Thoracic aorta (tissue), 2 donors: ENCODE measurements around the gene OR5W2. TPM values are rescaled to one million over a fixed set of nuclear protein-coding genes. Genes with fewer than 3 reads are reported as not detected.
"Not testable (repeated sequence)": the region's sequence is repeated elsewhere in the genome, so short reads cannot be mapped to it uniquely, and the experiment has no call there.

Experiments
- ATAC-seq: fragments of 150-250 bp; one replicate; pipeline ENCODE4 v1.8.0; 2017; ENCODE audit warnings: low read depth; ENCODE audit not compliant: insufficient number of reproducible peaks, low FRiP score
- DNase-seq: peaks from one replicate; pipeline ENCODE4 v3.0.0-alpha.2; 2020; ENCODE audit warnings: low spot score
- H3K27ac ChIP-seq, 2 donors: fragments of 200-600 bp; sonication (generic); 1 replicate in 1 of 2; 2 replicates in 1 of 2; pipeline ENCODE4 v1.5.1; 2016; ENCODE audit warnings: mild to moderate bottlenecking in 2 of 2, moderate library complexity in 2 of 2
- H3K27me3 ChIP-seq: fragments of 200-600 bp; sonication (generic); replicated peaks from 2 replicates; pipeline ENCODE4 v1.6.0; 2016; ENCODE audit warnings: mild to moderate bottlenecking; ENCODE audit not compliant: insufficient read depth
- H3K36me3 ChIP-seq: fragments of 200-600 bp; sonication (generic); one replicate; pipeline ENCODE4 v1.5.1; 2016
- H3K4me1 ChIP-seq, 2 donors: fragments of 200-600 bp; sonication (generic); 1 replicate in 1 of 2; 2 replicates in 1 of 2; pipeline versions ENCODE4 v1.5.1 to v1.6.0; 2016; ENCODE audit warnings: low read depth in 2 of 2, mild to moderate bottlenecking in 1 of 2; ENCODE audit not compliant: control insufficient read depth in 1 of 2
- H3K4me3 ChIP-seq: fragments of 200-600 bp; sonication (generic); 2 replicates; pipeline ENCODE4 v1.5.1; 2016; ENCODE audit warnings: mild to moderate bottlenecking
- H3K9me3 ChIP-seq: fragments of 200-600 bp; sonication (generic); 2 replicates; pipeline ENCODE4 v1.5.1; 2016
- total RNA-seq, 2 donors: library from RNA; depleted of rRNA; stranded (reverse); fragments of >200 nt; gene quantifications; one replicate each; pipeline versions ENCODE4 v1.1.0 to v1.2.3, GENCODE V29; 2016
- TF ChIP-seq, protein P1 (sequence below): fragments of 200-600 bp; sonication (generic); IDR thresholded peaks from one replicate; pipeline ENCODE4 v1.5.1; 2019; ENCODE audit warnings: antibody characterized with exemption

The OR5W2 gene
- total RNA-seq, 2 donors from 2014 or later = not detected

DNA sequence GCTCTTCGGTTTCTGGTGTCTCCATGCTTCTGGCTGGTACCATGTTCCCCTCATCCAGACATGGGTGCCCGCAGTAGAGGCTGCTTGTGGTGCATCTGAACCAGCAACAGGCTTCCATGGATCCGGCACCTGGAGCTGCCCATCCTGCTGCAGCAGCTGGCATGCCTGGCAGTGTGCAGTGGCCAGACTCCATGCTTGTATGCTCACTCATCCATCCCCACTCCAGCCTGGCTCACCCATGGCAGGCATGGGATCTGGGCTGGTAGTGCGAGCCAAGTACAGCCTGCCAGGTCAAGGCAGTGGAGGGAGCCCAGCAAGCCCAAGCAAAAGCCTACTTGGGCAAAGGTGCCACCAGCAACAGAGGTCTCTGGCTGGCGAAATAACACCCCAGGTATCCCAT is 6.2 kb upstream of the OR5W2 start:
- DNase-seq (no peak), ATAC-seq (no peak)
- Histone ChIP-seq H3K27ac (no peak overlapping the region), H3K9me3 (no peaks in the 10 kb centered on the region), H3K4me3 (no peak overlapping the region), H3K27me3 (no peaks in the 10 kb centered on the region), H3K36me3 (no peaks in the 10 kb centered on the region), H3K4me1 (no peaks in the 10 kb centered on the region)
- TF ChIP-seq, protein P1, sequence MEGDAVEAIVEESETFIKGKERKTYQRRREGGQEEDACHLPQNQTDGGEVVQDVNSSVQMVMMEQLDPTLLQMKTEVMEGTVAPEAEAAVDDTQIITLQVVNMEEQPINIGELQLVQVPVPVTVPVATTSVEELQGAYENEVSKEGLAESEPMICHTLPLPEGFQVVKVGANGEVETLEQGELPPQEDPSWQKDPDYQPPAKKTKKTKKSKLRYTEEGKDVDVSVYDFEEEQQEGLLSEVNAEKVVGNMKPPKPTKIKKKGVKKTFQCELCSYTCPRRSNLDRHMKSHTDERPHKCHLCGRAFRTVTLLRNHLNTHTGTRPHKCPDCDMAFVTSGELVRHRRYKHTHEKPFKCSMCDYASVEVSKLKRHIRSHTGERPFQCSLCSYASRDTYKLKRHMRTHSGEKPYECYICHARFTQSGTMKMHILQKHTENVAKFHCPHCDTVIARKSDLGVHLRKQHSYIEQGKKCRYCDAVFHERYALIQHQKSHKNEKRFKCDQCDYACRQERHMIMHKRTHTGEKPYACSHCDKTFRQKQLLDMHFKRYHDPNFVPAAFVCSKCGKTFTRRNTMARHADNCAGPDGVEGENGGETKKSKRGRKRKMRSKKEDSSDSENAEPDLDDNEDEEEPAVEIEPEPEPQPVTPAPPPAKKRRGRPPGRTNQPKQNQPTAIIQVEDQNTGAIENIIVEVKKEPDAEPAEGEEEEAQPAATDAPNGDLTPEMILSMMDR = no peak

DNA sequence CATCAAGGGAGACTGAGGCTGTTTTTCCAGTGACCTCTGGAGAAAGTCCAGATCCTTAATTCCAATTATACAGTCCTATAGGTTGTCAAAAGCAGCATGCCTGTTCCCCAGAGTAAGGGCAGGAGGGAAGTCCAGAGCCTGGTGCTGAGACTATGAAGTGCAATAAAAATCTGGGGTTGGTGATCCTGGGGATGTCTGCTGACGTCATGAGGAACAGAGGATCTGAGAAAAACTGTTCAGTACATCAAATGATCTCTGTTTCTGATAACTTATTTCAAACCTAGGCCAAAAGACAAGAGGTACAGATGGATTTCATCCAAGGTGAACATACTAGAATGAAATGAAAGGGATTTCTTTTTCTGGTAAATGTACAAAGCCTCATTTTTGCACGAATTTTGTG is 12.1 kb downstream of the OR5W2 start:
- Histone ChIP-seq H3K27me3 (no peaks in the 10 kb centered on the region), H3K4me3 (no peak overlapping the region), H3K36me3 (no peaks in the 10 kb centered on the region), H3K27ac (no peak overlapping the region), H3K9me3 (no peaks in the 10 kb centered on the region), H3K4me1 (no peaks in the 10 kb centered on the region)
- no peak for ATAC-seq
- TF ChIP-seq, protein P1 = no peak
- DNase-seq = no peak

DNA sequence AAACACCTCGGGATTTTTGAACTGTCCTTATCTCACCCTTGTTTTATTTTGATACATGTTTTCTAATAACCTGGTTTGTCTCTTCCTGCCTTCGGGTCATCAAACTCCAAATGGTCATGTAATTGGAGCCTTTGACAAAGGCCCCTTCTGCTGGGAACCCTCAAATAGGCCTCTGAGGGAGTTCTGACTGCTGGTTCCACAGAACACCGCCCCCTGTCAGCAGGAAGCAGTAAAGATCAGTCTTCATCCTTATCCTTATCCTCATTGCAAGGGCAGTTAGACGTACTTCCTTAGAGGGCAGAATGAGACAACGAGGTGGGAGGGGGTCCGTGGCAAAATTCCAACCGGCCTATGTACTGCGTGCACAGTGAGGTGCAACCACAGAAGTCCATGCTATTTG is 19.2 kb downstream of the OR5W2 start:
- TF ChIP-seq, protein P1 = no peak
- no peaks in the 10 kb centered on the region for H3K36me3 ChIP-seq
- no peaks in the 10 kb centered on the region for H3K27me3 ChIP-seq
- no peaks in the 10 kb centered on the region for H3K9me3 ChIP-seq
- ATAC-seq (no peak), DNase-seq (no peak)
- no peaks in the 10 kb centered on the region for H3K4me1 ChIP-seq
- H3K27ac ChIP-seq = no peak overlapping the region
- no peak overlapping the region for H3K4me3 ChIP-seq

DNA sequence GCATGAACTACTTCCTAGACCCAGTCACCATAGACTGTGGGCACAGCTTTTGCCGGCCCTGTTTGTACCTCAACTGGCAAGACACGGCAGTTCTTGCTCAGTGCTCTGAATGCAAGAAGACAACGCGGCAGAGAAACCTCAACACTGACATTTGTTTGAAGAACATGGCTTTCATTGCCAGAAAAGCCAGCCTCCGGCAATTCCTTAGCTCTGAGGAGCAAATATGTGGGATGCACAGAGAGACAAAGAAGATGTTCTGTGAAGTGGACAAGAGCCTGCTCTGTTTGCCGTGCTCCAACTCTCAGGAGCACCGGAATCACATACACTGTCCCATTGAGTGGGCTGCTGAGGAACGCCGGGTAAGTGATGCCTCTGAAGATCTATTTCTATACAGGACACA is 28.9 kb downstream of the OR5W2 start:
- H3K9me3 ChIP-seq, DNase-seq, H3K4me3 ChIP-seq, H3K27ac ChIP-seq, ATAC-seq, H3K27me3 ChIP-seq, H3K36me3 ChIP-seq, H3K4me1 ChIP-seq: not testable (repeated sequence)

DNA sequence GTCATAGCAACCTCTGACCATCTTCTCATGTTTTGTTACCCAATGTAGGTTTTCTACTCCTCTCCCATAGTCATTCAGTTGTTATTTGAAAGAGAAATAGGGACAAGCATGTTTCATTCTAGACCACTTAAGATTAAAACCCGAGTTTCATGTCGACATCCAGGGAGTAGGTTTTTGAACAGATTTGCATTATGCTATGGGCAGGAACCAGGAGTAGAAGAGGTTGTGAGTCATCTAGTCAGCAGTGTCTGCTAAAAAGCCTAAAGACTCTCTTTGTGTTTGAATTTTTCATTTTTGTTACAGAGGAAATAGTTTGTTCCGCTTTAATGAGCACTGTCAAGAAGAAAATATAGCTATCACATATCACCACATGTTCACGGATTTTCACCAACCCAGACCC is 29.4 kb downstream of the OR5W2 start:
- H3K9me3 ChIP-seq, H3K36me3 ChIP-seq, H3K27me3 ChIP-seq, H3K27ac ChIP-seq, H3K4me3 ChIP-seq, ATAC-seq, DNase-seq, H3K4me1 ChIP-seq: not testable (repeated sequence)

DNA sequence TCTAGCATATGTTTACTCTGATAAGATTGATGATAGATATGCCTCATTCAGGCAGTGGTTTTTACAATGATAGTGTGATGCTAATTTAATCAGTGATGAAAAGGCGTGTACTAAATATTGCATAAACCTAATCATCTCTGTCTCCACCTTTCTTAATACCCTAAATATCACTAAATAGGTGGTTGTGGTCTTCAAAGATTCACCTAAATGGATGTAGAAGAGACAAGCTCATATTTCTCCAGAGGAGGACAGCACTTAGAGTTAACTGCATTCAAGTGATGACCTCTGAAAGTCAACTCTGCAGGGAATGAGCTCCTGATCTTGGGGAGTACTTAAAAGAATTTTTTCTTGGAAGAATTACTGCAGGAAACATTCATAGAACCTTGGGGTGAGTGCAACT is 31.4 kb downstream of the OR5W2 start, which contains the start of gene TRIM51:
TSS of gene TRIM51 (plus strand) at position 301 of the 400 bp plus-strand sequence. CDS start 2,132 bp downstream, outside the sequence.
- not testable (repeated sequence) for DNase-seq, H3K4me1 ChIP-seq, H3K27me3 ChIP-seq

DNA sequence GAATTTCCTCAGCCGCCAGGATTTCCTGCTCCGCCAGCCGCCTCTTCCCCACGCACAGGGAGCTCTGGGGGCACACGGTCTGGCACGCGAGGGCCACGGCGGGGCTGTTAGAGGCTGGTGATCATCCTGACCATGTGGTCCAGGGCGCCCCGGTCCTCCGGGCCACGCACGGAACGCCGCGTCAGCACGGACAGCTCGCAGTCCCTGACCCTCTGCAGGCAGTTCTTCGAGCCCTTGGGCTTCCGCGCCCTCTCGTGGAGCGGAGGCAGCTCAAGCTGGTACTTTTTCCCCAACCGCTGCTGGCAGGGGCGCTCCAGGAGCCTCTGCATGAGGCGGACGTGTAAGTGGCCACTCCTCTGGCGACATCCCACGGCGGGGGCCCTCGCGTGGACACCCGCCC is 41.2 kb downstream of the OR5W2 start:
- DNase-seq, H3K4me1 ChIP-seq, H3K27me3 ChIP-seq, H3K27ac ChIP-seq, ATAC-seq, H3K36me3 ChIP-seq, H3K4me3 ChIP-seq, H3K9me3 ChIP-seq: not testable (repeated sequence)

More for the DNA sequence above, 31.4 kb downstream of the OR5W2 start, which contains the start of gene TRIM51:
- H3K4me3 ChIP-seq, H3K36me3 ChIP-seq, H3K27ac ChIP-seq, H3K9me3 ChIP-seq, ATAC-seq: not testable (repeated sequence)

DNA sequence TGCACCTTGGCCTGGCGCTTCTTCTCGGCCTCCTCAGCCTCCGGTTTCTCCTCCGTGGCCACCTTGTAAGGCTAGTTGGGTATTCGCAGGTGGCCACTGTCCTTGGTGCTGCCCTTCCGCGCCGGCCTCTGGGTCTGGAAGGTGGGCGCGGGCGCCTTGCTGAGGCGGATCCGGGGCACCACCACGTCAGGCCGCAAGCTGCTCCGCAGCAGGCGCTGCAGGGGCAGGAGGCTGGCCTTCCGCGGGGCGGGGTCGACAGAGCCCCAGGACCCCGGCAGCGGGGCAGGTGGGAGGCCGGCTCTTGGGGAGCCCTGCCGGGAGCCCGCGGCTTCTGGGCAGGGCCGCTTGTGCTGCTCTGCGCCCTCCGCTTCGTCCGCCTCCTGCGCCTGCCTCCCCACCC is 41.7 kb downstream of the OR5W2 start:
- not testable (repeated sequence) for H3K9me3 ChIP-seq, H3K27ac ChIP-seq, H3K4me1 ChIP-seq, H3K4me3 ChIP-seq, DNase-seq, H3K36me3 ChIP-seq, ATAC-seq, H3K27me3 ChIP-seq

DNA sequence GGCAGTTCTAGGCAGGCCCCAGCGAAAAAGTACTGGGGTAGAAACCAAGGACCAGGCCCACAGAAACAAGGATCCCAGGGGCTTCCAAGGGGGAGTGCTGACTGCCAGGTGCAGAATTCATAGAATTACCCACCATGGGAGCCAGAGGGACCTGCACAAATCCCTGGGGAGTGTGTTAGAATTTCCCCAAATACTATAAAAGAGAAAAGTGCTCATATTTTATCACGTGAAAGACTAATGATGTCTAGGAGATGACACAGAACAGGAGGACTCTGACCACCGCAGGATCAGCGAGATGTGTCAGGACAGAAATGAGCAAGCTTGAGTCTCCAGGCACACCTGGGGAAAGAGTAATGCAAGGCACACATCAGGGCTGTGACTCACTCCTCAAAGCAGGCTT is 47.0 kb downstream of the OR5W2 start:
- not testable (repeated sequence) for H3K27me3 ChIP-seq, ATAC-seq, H3K36me3 ChIP-seq, H3K9me3 ChIP-seq, H3K4me1 ChIP-seq, DNase-seq, H3K4me3 ChIP-seq, H3K27ac ChIP-seq
